Retinal pigment epithelial cell (primary cell): ENCODE measurements around the gene CLASP1.
"Not testable (repeated sequence)": the region's sequence is repeated elsewhere in the genome, so short reads cannot be mapped to it uniquely, and the experiment has no call there.

Source experiments
- DNase-seq: peaks from one replicate; pipeline ENCODE4 v3.0.0-alpha.2; 2010; ENCODE audit warnings: low read depth
- H3K4me3 ChIP-seq: 2 replicates; pipeline ENCODE4 v1.5.1; 2011; ENCODE audit warnings: mild to moderate bottlenecking, low read length, control low read depth, moderate library complexity
- TF ChIP-seq, protein P1 (sequence below): conservative IDR thresholded peaks from 2 replicates; pipeline ENCODE4 v1.5.1; 2011; ENCODE audit warnings: low read depth, low read length, control low read depth, inconsistent platforms

The CLASP1 gene

DNA sequence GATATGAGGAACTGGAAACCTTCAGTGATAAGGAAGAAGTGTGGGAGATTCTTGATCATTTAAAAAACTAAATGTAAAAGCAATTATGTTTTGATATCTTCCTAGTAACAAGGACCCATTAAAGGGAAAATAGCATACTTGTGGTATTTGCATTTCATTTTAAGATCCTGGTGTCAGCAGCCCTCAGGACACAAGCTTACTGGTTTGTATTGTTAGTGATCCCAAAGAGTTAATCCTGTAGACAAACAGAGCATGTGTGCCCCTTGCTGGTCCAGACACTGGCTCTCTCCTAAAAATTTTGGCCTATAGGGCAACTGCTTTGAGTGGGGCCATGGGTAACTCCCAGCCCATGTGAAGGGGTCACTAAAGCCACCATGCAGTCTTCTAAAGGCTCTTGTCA, 263.2 kb downstream of the CLASP1 start:
- no peak for DNase-seq
- TF ChIP-seq, protein P1, sequence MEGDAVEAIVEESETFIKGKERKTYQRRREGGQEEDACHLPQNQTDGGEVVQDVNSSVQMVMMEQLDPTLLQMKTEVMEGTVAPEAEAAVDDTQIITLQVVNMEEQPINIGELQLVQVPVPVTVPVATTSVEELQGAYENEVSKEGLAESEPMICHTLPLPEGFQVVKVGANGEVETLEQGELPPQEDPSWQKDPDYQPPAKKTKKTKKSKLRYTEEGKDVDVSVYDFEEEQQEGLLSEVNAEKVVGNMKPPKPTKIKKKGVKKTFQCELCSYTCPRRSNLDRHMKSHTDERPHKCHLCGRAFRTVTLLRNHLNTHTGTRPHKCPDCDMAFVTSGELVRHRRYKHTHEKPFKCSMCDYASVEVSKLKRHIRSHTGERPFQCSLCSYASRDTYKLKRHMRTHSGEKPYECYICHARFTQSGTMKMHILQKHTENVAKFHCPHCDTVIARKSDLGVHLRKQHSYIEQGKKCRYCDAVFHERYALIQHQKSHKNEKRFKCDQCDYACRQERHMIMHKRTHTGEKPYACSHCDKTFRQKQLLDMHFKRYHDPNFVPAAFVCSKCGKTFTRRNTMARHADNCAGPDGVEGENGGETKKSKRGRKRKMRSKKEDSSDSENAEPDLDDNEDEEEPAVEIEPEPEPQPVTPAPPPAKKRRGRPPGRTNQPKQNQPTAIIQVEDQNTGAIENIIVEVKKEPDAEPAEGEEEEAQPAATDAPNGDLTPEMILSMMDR = no peak
- H3K4me3 ChIP-seq = no peak overlapping the region

DNA sequence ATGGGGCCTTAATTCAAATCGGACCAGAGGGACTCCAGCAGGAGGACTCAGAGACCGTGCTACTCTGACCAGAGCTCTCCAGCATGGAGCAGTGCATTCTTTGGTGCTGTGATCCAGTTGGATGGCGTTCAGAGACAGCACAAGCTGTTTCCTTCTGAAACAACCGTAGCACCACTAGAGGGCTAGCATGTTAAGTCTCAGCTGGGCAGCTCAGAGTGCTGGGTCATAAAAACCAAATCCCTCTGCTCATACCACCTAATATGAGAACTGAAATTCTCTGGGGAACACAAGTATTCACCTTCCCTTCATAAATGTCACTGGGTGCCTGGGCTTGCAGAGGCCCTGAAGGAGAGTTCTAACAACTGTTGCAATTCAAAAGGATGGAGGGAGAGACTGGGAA, 266.5 kb downstream of the CLASP1 start:
- H3K4me3 ChIP-seq = no peak overlapping the region
- no peak for DNase-seq
- TF ChIP-seq, protein P1 = peak; percentile 4

DNA sequence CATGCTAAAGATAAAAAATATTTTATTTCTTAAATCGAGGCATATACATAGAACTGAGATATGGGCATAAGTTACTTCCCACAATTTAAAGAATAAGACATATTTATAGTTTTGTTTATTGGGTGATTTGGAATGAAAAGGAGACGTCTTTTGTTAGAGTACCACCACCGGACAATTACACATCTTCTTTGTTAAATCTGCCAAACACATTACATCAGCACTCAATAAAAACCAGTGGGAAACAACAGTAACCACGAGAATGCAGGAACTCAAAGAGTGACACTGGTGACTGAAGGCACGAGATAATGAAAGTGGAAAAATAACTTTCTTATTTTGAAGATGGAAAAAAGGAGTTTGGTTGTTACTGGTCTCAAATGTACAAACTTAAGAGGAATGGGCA, 271.6 kb downstream of the CLASP1 start:
- no peak overlapping the region for H3K4me3 ChIP-seq
- TF ChIP-seq, protein P1 = no peak
- no peak for DNase-seq

DNA sequence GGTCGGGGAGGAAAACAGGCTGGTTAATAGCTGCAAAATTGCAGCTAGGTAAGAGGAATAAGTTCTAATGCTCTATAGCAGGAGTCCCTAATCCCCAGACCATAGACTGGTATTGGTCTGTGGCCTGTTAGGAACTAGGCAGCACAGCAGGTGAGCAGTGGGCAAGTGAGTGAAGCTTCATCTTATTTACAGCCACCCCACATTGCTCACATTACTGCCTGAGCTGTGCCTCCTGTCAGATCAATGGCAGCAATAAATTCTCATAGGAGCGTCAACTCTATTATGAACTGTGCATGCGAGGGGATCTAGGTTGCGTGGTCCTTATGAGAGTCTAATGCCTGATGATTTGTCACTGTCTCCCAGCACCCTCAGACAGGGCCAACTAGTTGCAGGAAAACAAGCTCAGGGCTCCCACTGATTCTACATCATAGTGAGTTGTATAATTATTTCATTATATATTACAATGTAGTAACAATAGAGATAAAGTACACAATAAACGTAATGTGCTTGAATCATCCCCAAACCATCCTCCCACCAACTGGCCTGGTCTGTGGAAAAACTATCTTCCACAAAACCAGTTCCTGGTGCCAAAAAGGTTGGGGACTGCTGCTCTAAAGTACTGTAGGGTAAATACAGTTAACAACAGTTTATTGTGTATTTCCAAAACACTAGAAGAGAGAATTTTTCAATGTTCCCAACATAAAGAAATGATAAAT, 272.6 kb downstream of the CLASP1 start:
- no peak for DNase-seq
- TF ChIP-seq, protein P1 = no peak
- H3K4me3 ChIP-seq = no peak overlapping the region

DNA sequence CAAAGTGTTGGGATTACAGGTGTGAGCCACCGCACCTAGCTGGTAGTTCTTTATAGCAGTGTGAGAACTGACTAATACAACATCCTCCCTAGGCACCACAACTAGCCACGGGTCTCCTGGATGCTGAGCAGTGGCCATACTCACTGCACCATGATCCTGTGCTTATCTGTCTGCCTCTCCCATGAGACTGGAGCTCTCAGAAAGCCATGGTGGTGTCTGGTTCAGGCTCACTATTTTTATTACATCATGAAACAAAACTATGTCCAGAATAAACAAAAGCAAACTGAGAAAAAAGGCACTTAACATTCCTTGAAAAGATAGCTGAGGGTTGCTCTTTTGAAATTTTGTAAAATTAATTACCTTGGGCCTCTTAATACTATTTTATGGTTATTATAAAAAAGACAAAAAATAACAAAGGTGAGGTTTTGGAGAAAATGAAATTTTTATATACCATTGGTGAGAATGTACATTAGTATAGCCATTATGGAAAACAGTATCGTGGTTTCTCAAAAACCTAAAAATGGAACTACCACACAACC, 273.6 kb downstream of the CLASP1 start:
- TF ChIP-seq, protein P1 = no peak
- no peak overlapping the region for H3K4me3 ChIP-seq
- DNase-seq = no peak

DNA sequence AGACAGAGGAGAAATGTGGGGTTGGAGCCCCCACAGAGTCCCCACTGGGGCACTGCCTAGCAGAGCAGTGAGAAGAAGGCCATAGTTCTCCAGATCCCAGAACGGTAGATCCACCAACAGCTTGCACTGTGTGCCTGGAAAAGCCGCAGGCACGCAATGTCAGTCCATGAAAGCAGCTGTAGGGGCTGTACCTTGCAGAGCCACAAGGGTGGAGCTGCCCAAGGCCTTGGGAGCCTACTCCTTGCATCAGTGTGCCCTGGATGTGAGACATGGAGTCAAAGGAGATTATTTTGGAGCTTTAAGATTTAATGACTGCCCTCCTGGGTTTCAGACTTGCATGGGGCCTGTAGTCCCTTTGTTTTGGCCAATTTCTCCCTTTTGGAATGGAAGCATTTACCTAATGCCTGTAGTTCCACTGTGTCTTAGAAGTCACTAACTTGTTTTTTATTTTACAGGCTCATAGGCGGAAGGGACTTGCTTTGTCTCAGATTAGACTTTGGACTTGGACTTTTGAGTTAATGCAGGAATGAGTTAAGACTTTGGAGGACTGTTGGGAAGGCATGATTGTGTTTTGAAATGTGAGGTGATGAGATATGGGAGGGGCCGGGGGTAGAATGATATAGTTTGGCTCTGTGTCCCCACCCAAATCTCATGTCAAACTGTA, 274.7 kb downstream of the CLASP1 start:
- not testable (repeated sequence) for DNase-seq, H3K4me3 ChIP-seq

DNA sequence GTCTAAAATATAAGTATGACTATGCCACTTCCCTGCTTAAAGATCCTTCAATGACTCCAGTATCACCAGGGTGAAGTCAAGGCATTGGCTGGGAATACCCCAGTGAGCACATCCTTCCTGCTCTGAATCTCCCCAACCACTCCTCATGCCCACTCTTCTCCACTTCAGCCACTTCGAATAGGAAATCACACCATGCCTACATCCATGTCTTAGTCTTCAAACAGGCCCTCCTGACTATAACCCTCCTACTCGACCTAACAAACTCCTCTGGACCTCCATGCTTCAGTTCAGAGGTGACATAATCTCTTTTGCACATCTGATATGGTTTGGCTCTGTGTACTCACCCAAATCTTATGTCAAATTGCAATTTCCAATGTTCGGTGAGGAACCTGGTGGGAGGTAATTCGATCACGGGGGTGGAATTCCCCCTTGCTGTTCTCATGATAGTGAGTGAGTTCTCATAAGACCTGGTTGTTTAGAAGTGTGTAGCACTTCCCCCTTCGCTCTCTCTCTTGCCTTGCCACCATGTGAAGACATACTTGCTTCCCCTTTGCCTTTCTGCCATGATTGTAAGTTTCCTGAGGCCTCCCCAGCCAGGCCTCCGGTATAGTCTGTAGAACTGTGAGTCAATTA, 276.4 kb downstream of the CLASP1 start:
- no peak for DNase-seq
- H3K4me3 ChIP-seq = no peak overlapping the region
- TF ChIP-seq, protein P1 = no peak
